Muscle of leg (tissue), 11 donors: ENCODE data around the gene WRNIP1. TPM values are rescaled to one million over a fixed set of nuclear protein-coding genes. Genes with fewer than 3 reads are reported as not detected.
"Not testable (repeated sequence)": the region's sequence is repeated elsewhere in the genome, so short reads cannot be mapped to it uniquely, and the experiment has no call there.

Experiments used
- DNase-seq: peaks from one replicate; pipeline ENCODE4 v3.0.0; 2013
- H3K27ac ChIP-seq: one replicate; pipeline ENCODE4 v1.5.1; 2013; ENCODE audit warnings: mild to moderate bottlenecking, low read length, control low read depth
- H3K27me3 ChIP-seq: one replicate; pipeline ENCODE4 v1.6.1; 2013; ENCODE audit warnings: low read length; ENCODE audit not compliant: control insufficient read depth, insufficient read depth
- H3K36me3 ChIP-seq: one replicate; pipeline ENCODE4 v1.6.1; 2013; ENCODE audit warnings: low read length; ENCODE audit not compliant: control insufficient read depth, insufficient read depth
- H3K4me1 ChIP-seq: one replicate; pipeline ENCODE4 v1.6.1; 2013; ENCODE audit warnings: low read length; ENCODE audit not compliant: control insufficient read depth, insufficient read depth
- H3K4me3 ChIP-seq: one replicate; pipeline ENCODE4 v1.5.1; 2013; ENCODE audit warnings: low read length, control low read depth
- H3K9me3 ChIP-seq: replicated peaks from 2 replicates; pipeline ENCODE4 v1.6.1; 2013; ENCODE audit warnings: low read depth, low read length; ENCODE audit not compliant: control insufficient read depth
- WGBS: methylation state at CpG from one replicate; pipeline ENCODE4 v1.1.5; 2013; ENCODE audit warnings: missing lambda C conversion rate; ENCODE audit not compliant: insufficient coverage; 5-methylcytosine and 5-hydroxymethylcytosine counted together
- polyA plus RNA-seq, 8 donors: library from polyadenylated mRNA; unstranded; fragments of 120-200 nt; gene quantifications; one replicate each; pipeline versions ENCODE4 v1.2.1 to v1.2.3, GENCODE V29; 2013; ENCODE audit warnings: inconsistent platforms in 1 of 8, low replicate concordance in 1 of 8; ENCODE audit not compliant: insufficient read length in 8 of 8, insufficient read depth in 1 of 8
- total RNA-seq: library from RNA; stranded (reverse); fragments of 120-200 nt; gene quantifications from one replicate; pipeline ENCODE4 v1.2.4, GENCODE V29; 2013

Gene WRNIP1
- total and polyA plus RNA-seq, 9 donors = 42.5 to 59.3 (median 49.1) TPM

- no peaks in the 10 kb centered on the region for H3K27me3 ChIP-seq
- no peak for DNase-seq
- no CpG with 5 or more reads among the region's 8 CpGs for WGBS
- H3K4me3 ChIP-seq = no peak overlapping the region
- H3K4me1 ChIP-seq = peaks cover 2% of the 10 kb centered on the region
- H3K36me3 ChIP-seq = no peaks in the 10 kb centered on the region
- H3K9me3 ChIP-seq = no peaks in the 10 kb centered on the region
- H3K27ac ChIP-seq = no peak overlapping the region
Observed at GRCh38 chr6:2760882-2761842, 4.0 kb upstream of the WRNIP1 start.

GRCh38 chr6:2762868-2763267 is 2.3 kb upstream of the WRNIP1 start:
- not testable (repeated sequence) for H3K4me1 ChIP-seq
- no CpG with 5 or more reads among the region's 4 CpGs for WGBS

GRCh38 chr6:2763345-2763841 is 1.8 kb upstream of the WRNIP1 start:
- Histone ChIP-seq H3K27ac (no peak overlapping the region), H3K4me3 (no peak overlapping the region)
- 98% methylated on average over 36 of the region's 36 CpGs for WGBS

More at GRCh38 chr6:2762868-2763267, 2.3 kb upstream of the WRNIP1 start:
- not testable (repeated sequence) for H3K27ac ChIP-seq, H3K36me3 ChIP-seq, H3K9me3 ChIP-seq, H3K4me3 ChIP-seq, H3K27me3 ChIP-seq, DNase-seq

GRCh38 chr6:2763876-2764540 is 1.2 kb upstream of the WRNIP1 start:
- H3K4me1 ChIP-seq = peaks cover 12% of the 10 kb centered on the region
- WGBS = 77% methylated on average over 18 of the region's 27 CpGs
- H3K27me3 ChIP-seq = no peaks in the 10 kb centered on the region
- H3K9me3 ChIP-seq = no peaks in the 10 kb centered on the region
- H3K27ac ChIP-seq = peak overlapping the region; percentile 99
- peak; percentile 36 for DNase-seq
- no peaks in the 10 kb centered on the region for H3K36me3 ChIP-seq
- peak overlapping the region; percentile 64 for H3K4me3 ChIP-seq

More at GRCh38 chr6:2763345-2763841, 1.8 kb upstream of the WRNIP1 start:
- H3K36me3 ChIP-seq = no peaks in the 10 kb centered on the region
- peak; percentile 27 for DNase-seq
- H3K9me3 ChIP-seq = no peaks in the 10 kb centered on the region
- H3K27me3 ChIP-seq = no peaks in the 10 kb centered on the region
- peaks cover 12% of the 10 kb centered on the region for H3K4me1 ChIP-seq

- Histone ChIP-seq H3K9me3 (no peaks in the 10 kb centered on the region), H3K27me3 (no peaks in the 10 kb centered on the region), H3K4me1 (peaks cover 12% of the 10 kb centered on the region), H3K36me3 (no peaks in the 10 kb centered on the region), H3K27ac (peak overlapping the region; percentile 99), H3K4me3 (peak overlapping the region; percentile 64)
- peak; percentile 90 for DNase-seq
- WGBS = under 1% methylated on average over 25 of the region's 45 CpGs
Observed at GRCh38 chr6:2764610-2765165, 505 bp upstream of the WRNIP1 start.

GRCh38 chr6:2765896-2766766 is 938 bp downstream of the WRNIP1 start:
- peaks cover 20% of the 10 kb centered on the region for H3K4me1 ChIP-seq
- no peaks in the 10 kb centered on the region for H3K9me3 ChIP-seq
- H3K27ac ChIP-seq = peak overlapping the region; percentile 65
- peak overlapping the region; percentile 60 for H3K4me3 ChIP-seq
- H3K27me3 ChIP-seq = no peaks in the 10 kb centered on the region
- WGBS = under 1% methylated on average over 86 of the region's 91 CpGs
- DNase-seq = peak; percentile 71
- H3K36me3 ChIP-seq = peaks cover 7% of the 10 kb centered on the region

- WGBS = no CpG with 5 or more reads among the region's 13 CpGs
- Histone ChIP-seq H3K4me1 (peaks cover 23% of the 10 kb centered on the region), H3K4me3 (peak overlapping the region; percentile 60), H3K27ac (peak overlapping the region; percentile 65), H3K9me3 (no peaks in the 10 kb centered on the region), H3K36me3 (peaks cover 8% of the 10 kb centered on the region), H3K27me3 (no peaks in the 10 kb centered on the region)
- peak; percentile 63 for DNase-seq
Observed at GRCh38 chr6:2766767-2767656, 1.8 kb downstream of the WRNIP1 start.

- H3K4me1 ChIP-seq = peaks cover 23% of the 10 kb centered on the region
- WGBS = 20% methylated on average over 1 of the region's 9 CpGs
- no peaks in the 10 kb centered on the region for H3K9me3 ChIP-seq
- peak overlapping the region; percentile 60 for H3K4me3 ChIP-seq
- peak; percentile 31 for DNase-seq
- no peaks in the 10 kb centered on the region for H3K27me3 ChIP-seq
- peak overlapping the region; percentile 25 for H3K27ac ChIP-seq
- H3K36me3 ChIP-seq = peaks cover 9% of the 10 kb centered on the region
Observed at GRCh38 chr6:2767657-2768524, 2.7 kb downstream of the WRNIP1 start.
